22Rv1 (cell line): ENCODE measurements around the gene MEDAG.

Experiments
- H3K27ac ChIP-seq: fragments of 450-650 bp; 2 replicates; pipeline ENCODE4 v1.5.1; 2017
- ZFX ChIP-seq: fragments of 450-650 bp; IDR thresholded peaks from 2 replicates; pipeline ENCODE4 v1.6.1; 2017; ENCODE audit warnings: antibody characterized with exemption, borderline replicate concordance
- TF ChIP-seq, protein P1 (sequence below): fragments of 450-650 bp; IDR thresholded peaks from 2 replicates; pipeline ENCODE4 v1.5.1; 2017; ENCODE audit warnings: mild to moderate bottlenecking

MEDAG gene

DNA sequence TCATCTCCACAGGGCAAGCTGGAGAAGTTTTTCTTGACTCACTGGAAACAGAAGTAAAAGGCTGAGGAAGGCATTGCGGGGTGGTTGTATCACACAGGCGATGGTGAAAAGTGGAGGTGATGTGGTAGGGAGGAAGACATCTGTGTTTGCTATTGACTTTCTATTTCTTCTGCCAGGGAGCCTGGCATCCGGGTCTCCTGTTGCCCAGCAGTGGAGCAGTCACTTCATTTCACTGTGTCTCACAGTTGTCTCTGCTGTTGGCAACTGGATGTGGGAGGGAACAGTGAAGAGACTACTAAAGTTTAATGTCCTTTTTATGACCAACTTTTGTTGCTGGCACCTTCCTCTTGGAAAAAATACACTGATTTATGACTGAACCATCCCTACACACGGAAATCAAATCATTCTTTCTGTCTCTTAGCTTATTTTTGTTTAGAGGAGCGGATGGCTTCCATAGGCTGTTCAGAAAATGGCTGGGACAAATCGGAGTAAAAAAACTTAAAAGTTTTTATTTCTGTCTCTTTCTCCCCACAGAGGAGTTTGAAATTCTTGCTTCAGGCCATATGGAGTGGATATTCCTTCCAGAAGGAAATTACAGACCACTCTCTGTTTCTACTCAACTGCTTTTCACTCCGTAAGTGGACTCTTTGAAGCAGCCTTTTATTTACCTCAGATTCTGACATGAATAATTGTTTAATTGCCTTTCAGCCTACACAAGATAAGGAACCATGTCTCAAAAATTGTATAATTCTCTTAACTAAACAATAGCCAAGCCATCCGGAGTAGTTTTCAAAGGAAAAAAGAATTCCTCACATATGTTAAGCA is 23.8 kb upstream of the MEDAG start:
- H3K27ac ChIP-seq = no peak overlapping the region
- no peak for TF ChIP-seq ZFX
- TF ChIP-seq, protein P1, sequence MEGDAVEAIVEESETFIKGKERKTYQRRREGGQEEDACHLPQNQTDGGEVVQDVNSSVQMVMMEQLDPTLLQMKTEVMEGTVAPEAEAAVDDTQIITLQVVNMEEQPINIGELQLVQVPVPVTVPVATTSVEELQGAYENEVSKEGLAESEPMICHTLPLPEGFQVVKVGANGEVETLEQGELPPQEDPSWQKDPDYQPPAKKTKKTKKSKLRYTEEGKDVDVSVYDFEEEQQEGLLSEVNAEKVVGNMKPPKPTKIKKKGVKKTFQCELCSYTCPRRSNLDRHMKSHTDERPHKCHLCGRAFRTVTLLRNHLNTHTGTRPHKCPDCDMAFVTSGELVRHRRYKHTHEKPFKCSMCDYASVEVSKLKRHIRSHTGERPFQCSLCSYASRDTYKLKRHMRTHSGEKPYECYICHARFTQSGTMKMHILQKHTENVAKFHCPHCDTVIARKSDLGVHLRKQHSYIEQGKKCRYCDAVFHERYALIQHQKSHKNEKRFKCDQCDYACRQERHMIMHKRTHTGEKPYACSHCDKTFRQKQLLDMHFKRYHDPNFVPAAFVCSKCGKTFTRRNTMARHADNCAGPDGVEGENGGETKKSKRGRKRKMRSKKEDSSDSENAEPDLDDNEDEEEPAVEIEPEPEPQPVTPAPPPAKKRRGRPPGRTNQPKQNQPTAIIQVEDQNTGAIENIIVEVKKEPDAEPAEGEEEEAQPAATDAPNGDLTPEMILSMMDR = no peak

DNA sequence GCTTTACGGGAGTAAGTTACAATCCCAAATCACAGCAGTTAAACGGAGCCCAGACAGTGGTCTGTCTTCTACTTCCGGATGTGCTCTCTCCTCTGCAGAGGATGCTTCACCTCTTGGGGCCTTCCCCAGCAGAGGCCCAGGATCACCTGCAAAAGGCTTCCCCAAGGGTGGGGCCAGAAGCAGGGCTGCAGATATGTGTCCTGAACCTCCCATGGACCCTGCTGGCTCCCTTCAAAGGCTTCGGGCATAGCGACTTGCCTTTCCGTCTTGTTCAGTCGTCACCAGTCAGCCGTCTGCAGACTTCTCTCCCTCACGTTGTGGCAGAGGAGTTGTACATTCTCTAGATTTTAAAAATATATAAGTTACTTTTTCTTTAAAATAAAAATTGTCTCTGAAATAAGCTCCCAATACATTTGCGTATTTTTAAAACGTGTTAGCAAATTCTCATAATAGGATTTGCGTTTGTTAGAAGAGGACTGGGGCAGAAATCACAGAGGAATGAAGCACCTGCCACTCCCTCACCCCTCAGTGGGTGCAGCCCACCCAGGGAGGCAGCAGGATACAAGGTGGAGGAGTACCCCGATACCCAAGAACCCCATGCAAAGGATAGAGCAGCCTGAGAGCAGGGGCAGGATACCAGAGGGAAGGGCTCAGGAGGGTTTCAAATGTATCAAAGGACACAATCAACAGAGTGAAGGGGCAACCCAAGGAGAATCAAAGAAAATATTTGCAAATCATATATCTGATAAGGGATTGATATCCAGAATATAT is 22.9 kb upstream of the MEDAG start:
- no peak overlapping the region for H3K27ac ChIP-seq
- no peak for TF ChIP-seq ZFX
- TF ChIP-seq, protein P1 = no peak

DNA sequence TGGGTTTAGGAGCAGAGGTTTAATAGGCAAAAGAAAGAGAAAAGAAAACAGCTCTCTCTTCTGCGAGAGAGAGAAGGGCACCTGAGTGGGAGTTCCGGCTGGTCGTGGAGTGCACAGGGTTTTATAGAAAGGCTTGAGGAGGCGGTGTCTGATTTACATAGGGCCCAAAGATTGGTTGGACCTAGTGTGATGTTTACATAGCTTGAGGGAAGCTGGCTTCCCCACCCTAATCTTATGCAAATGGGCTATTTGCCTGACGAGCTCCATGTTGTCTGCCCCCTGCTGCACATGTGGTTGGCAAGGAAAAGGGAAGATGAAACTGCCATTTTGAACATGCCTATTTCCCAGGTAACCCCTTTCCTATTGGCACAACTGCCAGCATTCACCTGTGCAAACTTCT is 21.5 kb upstream of the MEDAG start:
- H3K27ac ChIP-seq = no peak overlapping the region
- TF ChIP-seq ZFX = no peak
- TF ChIP-seq, protein P1 = no peak

DNA sequence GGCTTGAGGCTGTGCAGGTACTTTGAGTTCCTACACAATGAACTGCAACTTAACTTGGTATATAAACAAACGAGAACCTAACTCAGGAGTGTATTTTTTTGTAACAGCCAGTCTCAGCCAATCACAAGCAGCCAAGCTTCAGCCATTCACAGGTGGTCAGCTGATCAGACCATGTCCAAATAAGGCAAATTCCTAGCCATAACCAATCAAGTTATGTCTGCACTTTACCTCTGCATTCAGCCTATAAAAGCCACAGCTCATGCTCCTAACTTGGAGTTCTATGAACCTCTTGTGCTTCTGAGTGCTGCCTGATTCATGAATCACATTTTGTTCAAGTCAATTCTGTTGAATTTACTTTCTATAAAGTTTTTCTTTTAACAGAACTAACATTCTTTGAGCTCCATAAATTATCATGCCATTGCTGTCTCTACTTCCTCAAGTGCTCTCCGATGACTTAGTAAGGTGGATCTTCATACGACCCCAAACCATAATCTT is 16.8 kb upstream of the MEDAG start:
- no peak overlapping the region for H3K27ac ChIP-seq
- TF ChIP-seq, protein P1 = no peak
- no peak for TF ChIP-seq ZFX

DNA sequence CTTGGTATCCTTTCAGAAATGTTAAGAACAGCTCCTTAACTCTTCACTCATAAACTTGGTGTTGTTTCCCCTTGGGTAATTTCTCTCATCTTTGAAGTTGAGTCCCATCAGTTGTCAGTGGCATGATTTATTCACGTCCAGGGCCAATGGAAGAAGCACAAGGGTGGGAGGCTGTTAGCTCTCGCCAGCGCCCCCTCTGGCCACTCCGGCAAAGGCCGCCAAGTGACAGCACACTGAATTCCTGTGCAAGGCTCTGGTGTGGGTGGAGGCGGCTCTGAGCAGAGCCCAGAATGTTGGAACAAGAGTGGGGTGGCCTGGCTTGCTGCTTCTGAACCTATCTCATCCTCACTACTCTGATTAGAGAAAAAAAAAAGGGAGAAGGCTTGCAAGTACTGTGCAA is 13.1 kb upstream of the MEDAG start:
- TF ChIP-seq, protein P1 = peak; percentile 61
- TF ChIP-seq ZFX = no peak

DNA sequence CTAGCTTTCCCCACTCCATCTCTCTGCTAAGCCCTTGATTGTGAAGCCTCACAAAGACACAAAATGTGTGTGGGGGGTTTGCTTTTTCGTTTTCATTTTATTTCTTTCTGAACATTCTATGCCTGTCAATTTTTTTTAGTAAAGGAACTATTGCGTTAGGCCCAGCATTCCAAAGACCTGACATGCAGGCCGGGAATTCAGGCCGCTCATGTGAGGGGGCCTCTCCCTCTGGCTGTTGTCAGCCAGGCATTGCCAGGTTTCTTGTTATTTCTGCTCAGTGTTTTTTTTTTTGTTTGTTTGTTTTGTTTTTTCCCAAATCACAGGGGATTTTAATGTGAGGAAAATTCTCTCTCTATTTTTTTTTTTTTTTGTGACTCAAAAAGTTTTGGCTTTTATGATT is 10.3 kb upstream of the MEDAG start:
- no peak overlapping the region for H3K27ac ChIP-seq
- TF ChIP-seq, protein P1 = no peak
- TF ChIP-seq ZFX = no peak

More for the DNA sequence above, 13.1 kb upstream of the MEDAG start:
- H3K27ac ChIP-seq = no peak overlapping the region

DNA sequence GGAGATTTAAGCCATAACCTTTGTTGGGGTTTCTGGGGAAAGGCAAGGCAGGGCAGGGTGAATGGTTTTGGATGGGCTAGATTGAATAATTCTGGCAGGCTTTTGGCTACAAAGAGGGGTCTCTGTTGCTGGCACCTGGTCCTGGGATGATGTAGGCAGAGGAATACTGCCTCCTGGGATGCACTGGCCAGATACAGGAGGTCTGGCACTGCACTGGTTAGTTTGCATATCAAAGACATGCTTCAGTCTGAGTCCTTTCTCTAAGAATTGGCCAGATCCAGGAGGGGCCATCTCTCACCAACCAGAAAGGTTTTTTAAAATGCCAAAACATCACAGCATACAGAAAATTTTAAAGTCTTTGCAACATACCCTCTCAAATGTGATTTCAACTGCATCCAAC is 8.0 kb upstream of the MEDAG start:
- no peak overlapping the region for H3K27ac ChIP-seq
- no peak for TF ChIP-seq ZFX
- TF ChIP-seq, protein P1 = no peak
